H4 (cell line): ENCODE results near the gene PNRC2. TPM values are rescaled to one million over a fixed set of nuclear protein-coding genes. Genes with fewer than 3 reads are reported as not detected.

Experiments
- DNase-seq: peaks from one replicate; pipeline ENCODE4 v3.0.0-alpha.2; 2015; ENCODE audit warnings: low spot score
- total RNA-seq: library from RNA; depleted of rRNA; stranded (reverse); fragments of >200 nt; shearing (Covaris generic); gene quantifications from 2 replicates; pipeline ENCODE4 v1.2.3, GENCODE V29; 2014; rRNA removed

PNRC2 gene
- 73.3 and 85.8 TPM in 2 replicates for total RNA-seq

DNA sequence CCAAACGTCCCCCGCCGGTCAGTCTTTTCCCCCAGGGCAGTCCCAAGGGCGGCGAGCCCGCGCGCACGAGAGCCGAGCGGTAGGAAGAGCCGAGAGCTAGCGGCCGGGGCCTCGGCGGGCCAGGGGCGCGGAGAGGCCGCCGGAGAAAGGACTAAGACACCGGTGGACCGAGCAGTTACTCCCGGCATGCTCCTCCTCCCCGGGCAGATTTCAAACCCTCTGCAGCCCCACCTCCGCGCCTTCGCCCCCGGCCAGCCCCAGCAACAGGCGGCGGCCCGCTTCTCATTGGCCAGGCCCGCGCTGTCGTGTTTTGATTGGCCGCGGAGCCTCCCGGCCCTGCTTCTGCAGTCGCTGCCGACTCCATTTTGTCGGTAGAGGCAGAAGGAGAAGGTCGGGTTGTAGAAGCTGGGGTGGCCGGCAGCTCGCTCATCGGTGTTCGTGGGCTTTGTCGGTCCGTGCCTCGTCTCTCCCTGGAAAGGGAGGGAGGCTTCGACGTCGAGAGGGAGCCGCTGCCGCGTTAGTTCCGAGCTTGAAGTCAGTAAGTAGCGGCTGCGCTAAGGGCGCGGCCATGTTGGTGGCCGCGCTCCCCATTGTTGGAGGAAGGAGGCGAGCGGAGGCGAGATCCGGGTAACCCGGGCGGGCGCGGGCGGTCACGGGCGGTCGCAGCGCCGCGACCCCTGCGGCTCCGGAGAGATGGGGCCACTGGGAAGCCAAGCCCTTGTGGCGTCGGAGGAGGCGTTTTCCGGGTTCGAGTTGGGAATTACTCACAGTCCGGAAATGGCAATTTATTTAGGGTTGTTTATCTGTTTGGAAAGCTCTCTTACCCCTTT is at the start of gene PNRC2:
Gene PNRC2 (plus strand): TSS at position 368 of the 830 bp plus-strand sequence. CDS start 1,630 bp downstream, outside the sequence.
- DNase-seq, result peak; percentile 93

- no peak for DNase-seq
Measured at GRCh38 chr1:23910144-23910543, 49.5 kb upstream of the PNRC2 start.

- no peak for DNase-seq
Measured at GRCh38 chr1:23910553-23911246, 48.9 kb upstream of the PNRC2 start.

DNA sequence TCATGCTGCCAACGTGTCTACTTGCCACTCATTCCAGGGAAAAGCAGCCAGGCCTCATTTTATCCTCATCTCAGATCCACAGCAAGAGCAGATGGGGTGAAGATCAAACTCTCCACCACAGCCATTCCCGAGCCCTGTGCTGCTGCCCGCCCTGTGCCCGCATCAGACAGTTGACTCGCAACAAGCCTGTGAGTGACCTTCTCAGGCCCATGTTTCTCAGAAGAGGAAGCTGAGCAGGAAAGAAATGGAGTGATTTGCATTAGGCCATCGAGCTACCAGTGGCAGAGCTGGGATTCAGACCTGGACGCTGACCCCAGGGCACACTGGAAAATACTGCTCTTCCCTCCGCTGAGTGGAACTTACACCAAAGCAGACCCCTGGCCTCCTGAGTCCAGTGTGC is 47.7 kb upstream of the PNRC2 start:
- no peak for DNase-seq

GRCh38 chr1:23913212-23913880 is 46.3 kb upstream of the PNRC2 start, which contains the start of gene CNR2:
CNR2 (minus strand) TSS chr1:23913362; CDS start chr1:23875617, 37,745 bp downstream.
- no peak for DNase-seq

- no peak for DNase-seq
Measured at GRCh38 chr1:23914921-23915320, 44.7 kb upstream of the PNRC2 start.

DNA sequence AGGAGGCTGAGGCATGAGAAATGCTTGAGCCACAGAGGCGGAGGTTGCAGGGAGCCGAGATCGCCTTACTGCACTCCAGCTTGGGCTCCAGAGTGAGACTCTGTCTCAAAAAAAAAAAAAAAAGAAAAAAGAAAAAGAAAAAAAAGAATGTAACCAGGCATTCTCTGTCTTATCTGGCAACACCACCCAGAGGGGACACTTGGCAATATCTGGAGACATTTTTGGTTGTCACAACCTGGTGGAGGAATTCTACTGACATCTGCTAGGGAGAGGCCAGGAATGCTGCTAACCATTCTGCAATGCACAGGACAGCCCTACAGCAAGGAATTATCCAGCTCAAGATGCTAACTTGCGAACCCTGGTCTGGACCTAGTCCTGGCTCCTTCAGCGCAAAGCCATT is 44.2 kb upstream of the PNRC2 start:
- no peak for DNase-seq

GRCh38 chr1:23916209-23917131 is 43.2 kb upstream of the PNRC2 start:
- peak; percentile 74 for DNase-seq

- no peak for DNase-seq
Measured at GRCh38 chr1:23922321-23922943, 37.2 kb upstream of the PNRC2 start.

GRCh38 chr1:23923592-23924499 is 35.8 kb upstream of the PNRC2 start:
- DNase-seq, result no peak

- no peak for DNase-seq
Measured at GRCh38 chr1:23924601-23925000, 35.0 kb upstream of the PNRC2 start.

- DNase-seq, result no peak
Measured at GRCh38 chr1:23925279-23925678, 34.3 kb upstream of the PNRC2 start.

- DNase-seq, result no peak
Measured at GRCh38 chr1:23927097-23927496, 32.5 kb upstream of the PNRC2 start.

DNA sequence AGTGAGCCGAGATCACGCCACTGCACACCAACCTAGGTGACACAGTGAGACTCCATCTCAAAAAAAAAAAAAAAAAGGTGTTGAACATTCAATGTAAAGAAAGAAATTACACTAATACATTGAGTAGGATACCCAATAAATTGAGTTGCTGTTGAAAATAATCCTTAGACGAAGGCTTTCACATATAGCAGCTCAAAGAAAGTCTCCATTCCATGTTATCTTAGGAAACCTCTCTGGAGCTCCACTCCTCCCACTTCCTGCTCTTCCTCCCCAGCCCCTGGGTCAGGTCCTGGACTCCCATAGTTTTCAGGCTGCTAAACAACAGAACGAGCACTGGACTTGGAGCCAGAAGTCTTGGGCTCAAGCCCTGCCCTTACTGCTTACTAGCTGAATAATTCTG is 30.8 kb upstream of the PNRC2 start:
- no peak for DNase-seq

- DNase-seq, result no peak
Measured at GRCh38 chr1:23930270-23930669, 29.4 kb upstream of the PNRC2 start.

- no peak for DNase-seq
Measured at GRCh38 chr1:23930861-23931490, 28.7 kb upstream of the PNRC2 start.

DNA sequence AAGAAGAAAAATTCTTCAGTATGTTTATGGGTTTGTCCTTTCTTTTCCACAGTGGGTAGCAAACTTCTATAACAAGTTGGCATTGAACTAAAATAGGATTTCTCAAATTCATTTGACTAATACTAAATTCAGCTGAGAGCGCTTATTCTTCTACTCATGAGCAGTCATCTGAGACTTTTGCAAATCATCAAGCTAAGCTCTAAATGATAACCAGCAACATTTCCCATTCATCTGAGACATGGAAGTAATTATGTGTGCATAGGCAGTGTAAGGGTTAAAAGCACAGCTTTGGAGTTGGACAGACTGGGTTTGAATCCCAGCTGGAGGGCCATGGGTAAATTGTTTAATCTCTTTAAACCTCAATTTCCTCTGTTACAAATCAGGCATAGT is 28.1 kb upstream of the PNRC2 start:
- DNase-seq, result no peak

DNA sequence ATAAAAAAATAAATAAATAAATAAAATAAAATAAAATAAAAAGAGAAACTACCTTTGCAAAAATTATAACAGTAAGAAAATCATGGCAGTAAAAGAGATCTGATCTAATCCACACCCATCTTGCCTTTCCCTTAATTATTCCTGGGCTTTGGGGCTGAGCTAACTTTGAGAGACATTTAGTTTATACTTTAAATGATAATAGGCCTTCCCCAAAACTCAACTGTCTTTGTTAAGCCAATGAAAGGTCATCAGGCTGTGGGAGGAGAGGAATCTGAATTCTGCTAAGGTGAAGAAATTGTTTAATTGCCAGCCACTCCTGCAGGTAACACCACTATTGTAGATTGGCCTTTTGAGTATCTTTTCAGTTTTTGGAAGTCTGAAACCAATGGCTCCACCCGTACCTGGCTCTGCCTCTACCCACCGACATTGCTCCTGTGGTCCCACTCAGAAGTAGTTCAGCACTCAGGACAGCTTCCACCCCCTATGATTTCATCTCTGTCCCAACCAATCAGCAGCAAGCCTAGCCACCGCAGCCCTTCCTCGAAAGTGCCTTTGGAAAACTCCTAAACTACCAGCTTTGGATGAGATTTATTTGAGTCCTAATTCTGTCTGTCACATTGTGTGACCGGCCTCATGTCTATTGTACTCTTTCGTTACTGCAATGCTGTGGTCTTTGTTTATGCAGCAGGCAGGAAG is 23.0 kb upstream of the PNRC2 start:
- no peak for DNase-seq

GRCh38 chr1:23947366-23947765 is 12.3 kb upstream of the PNRC2 start:
- no peak for DNase-seq
